Measurements from ENCODE around the gene TAF15. TPM values are rescaled to one million over a fixed set of nuclear protein-coding genes. Genes with fewer than 3 reads are reported as not detected.

The TAF15 gene
- total RNA-seq, 2 experiments from 2014 or later: 65.9 to 256 TPM

- POLR2A ChIA-PET: no interaction called here
- CTCF ChIA-PET (ENCODE audit: unreplicated experiment): no interaction called here
Observed at GRCh38 chr17:35790841-35791240, 18.4 kb upstream of the TAF15 start.

GRCh38 chr17:35791681-35792350, 17.5 kb upstream of the TAF15 start:
- no peaks in the 10 kb centered on the region for H3K79me2 ChIP-seq (ENCODE audit: insufficient read depth, low read depth, low read length)
- no peak for DNase-seq (ENCODE audit: low spot score)
- H3K4me3 ChIP-seq (ENCODE audit: low read depth, low read length, poor library complexity, severe bottlenecking): no peak overlapping the region
- H3K27ac ChIP-seq (ENCODE audit: low read depth, low read length, poor library complexity, severe bottlenecking): no peak overlapping the region
- no peaks in the 10 kb centered on the region for H3K4me1 ChIP-seq (ENCODE audit: insufficient read depth, low read length, poor library complexity, severe bottlenecking)
- CTCF ChIA-PET (ENCODE audit: unreplicated experiment): no interaction called here
- TF ChIP-seq EZH2phosphoT487 (IDR thresholded peaks at IDR 0.05; ENCODE audit: borderline replicate concordance, low read depth, low read length) (no peak), CTCF (conservative IDR thresholded peaks at IDR 0.05; ENCODE audit: low read length) (no peak)
- BruUV-seq (replicated peaks): no TSS peak
- POLR2A ChIA-PET: no interaction called here
- H4K20me1 ChIP-seq (ENCODE audit: insufficient read depth, low read length): no peaks in the 10 kb centered on the region
- H3K9me3 ChIP-seq (ENCODE audit: low read length): no peaks in the 10 kb centered on the region
- intact Hi-C loops (cut with micrococcal nuclease; ENCODE audit: unreplicated experiment): no loop called here
- no peak overlapping the region for H3K4me2 ChIP-seq (ENCODE audit: low read length)
- H3K9me2 ChIP-seq (ENCODE audit: insufficient read depth, low read length): no peaks in the 10 kb centered on the region
- H3K36me3 ChIP-seq (ENCODE audit: insufficient read depth, low read length): no peaks in the 10 kb centered on the region
- H2AFZ ChIP-seq (ENCODE audit: low read length): no peak overlapping the region

More at GRCh38 chr17:35790841-35791240, 18.4 kb upstream of the TAF15 start:
- Histone ChIP-seq H4K20me1 (ENCODE audit: insufficient read depth, low read length) (no peaks in the 10 kb centered on the region), H3K36me3 (ENCODE audit: insufficient read depth, low read length) (no peaks in the 10 kb centered on the region), H3K79me2 (ENCODE audit: insufficient read depth, low read depth, low read length) (no peaks in the 10 kb centered on the region), H3K27ac (ENCODE audit: low read depth, low read length, poor library complexity, severe bottlenecking) (no peak overlapping the region), H3K4me3 (ENCODE audit: low read depth, low read length, poor library complexity, severe bottlenecking) (no peak overlapping the region), H3K9me2 (ENCODE audit: insufficient read depth, low read length) (no peaks in the 10 kb centered on the region), H2AFZ (ENCODE audit: low read length) (no peak overlapping the region), H3K4me2 (ENCODE audit: low read length) (no peak overlapping the region), H3K4me1 (ENCODE audit: insufficient read depth, low read length, poor library complexity, severe bottlenecking) (no peaks in the 10 kb centered on the region), H3K9me3 (ENCODE audit: low read length) (no peaks in the 10 kb centered on the region)
- TF ChIP-seq EZH2phosphoT487 (IDR thresholded peaks at IDR 0.05; ENCODE audit: borderline replicate concordance, low read depth, low read length): no peak
- no peak for TF ChIP-seq CTCF (conservative IDR thresholded peaks at IDR 0.05; ENCODE audit: low read length)
- no peak for DNase-seq (ENCODE audit: low spot score)
- BruUV-seq (replicated peaks): no TSS peak
- intact Hi-C loops (cut with micrococcal nuclease; ENCODE audit: unreplicated experiment): no loop called here

- H3K36me3 ChIP-seq (ENCODE audit: insufficient read depth, low read length): no peaks in the 10 kb centered on the region
- H3K79me2 ChIP-seq (ENCODE audit: insufficient read depth, low read depth, low read length): no peaks in the 10 kb centered on the region
- no peak for TF ChIP-seq CTCF (conservative IDR thresholded peaks at IDR 0.05; ENCODE audit: low read length)
- TF ChIP-seq EZH2phosphoT487 (IDR thresholded peaks at IDR 0.05; ENCODE audit: borderline replicate concordance, low read depth, low read length): no peak
- ChIA-PET CTCF (ENCODE audit: unreplicated experiment) (no interaction called here), POLR2A (interaction anchor here (0.7 kb wide), 1 partner anchor 107 kb away, joined by 4 read pairs; no protein-coding TSS in a partner anchor)
- H3K4me2 ChIP-seq (ENCODE audit: low read length): no peak overlapping the region
- intact Hi-C loops (cut with micrococcal nuclease; ENCODE audit: unreplicated experiment): no loop called here
- H2AFZ ChIP-seq (ENCODE audit: low read length): no peak overlapping the region
- no peaks in the 10 kb centered on the region for H3K4me1 ChIP-seq (ENCODE audit: insufficient read depth, low read length, poor library complexity, severe bottlenecking)
- no peak overlapping the region for H3K4me3 ChIP-seq (ENCODE audit: low read depth, low read length, poor library complexity, severe bottlenecking)
- H4K20me1 ChIP-seq (ENCODE audit: insufficient read depth, low read length): no peaks in the 10 kb centered on the region
- no peaks in the 10 kb centered on the region for H3K9me3 ChIP-seq (ENCODE audit: low read length)
- H3K9me2 ChIP-seq (ENCODE audit: insufficient read depth, low read length): no peaks in the 10 kb centered on the region
- no TSS peak for BruUV-seq (replicated peaks)
- H3K27ac ChIP-seq (ENCODE audit: low read depth, low read length, poor library complexity, severe bottlenecking): no peak overlapping the region
- no peak for DNase-seq (ENCODE audit: low spot score)
Observed at GRCh38 chr17:35793257-35793656, 16.0 kb upstream of the TAF15 start.
